GM21576 (cell line): ENCODE measurements around the gene CHRNB1.
"Not testable (repeated sequence)": the region's sequence is repeated elsewhere in the genome, so short reads cannot be mapped to it uniquely, and the experiment has no call there.

ENCODE experiments used
- ATAC-seq: cut with Tn5 transposase; IDR thresholded peaks from one replicate; pipeline ENCODE4 v1.9.1; 2021; ENCODE audit warnings: mild to moderate bottlenecking, moderate library complexity; ENCODE audit not compliant: unreplicated experiment

Gene CHRNB1

GRCh38 chr17:7465597-7466275, 20.9 kb downstream of the CHRNB1 start:
- no peak for ATAC-seq

DNA sequence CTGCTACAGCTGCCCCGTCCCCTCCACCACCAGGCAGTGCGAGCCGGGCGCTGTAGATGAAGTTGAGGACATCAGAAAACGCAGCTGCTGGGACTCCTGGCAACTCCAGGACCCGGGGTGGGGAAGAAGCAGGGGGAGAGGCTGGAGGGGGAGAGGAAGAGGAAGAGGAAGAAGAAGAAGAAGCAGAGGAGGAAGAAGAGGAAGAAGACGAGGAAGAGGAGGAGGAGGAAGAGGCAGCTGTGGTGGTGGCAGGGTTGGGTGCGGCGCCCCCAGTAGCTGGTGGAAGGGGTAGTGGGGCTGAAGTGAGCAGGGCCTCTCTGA, 21.4 kb downstream of the CHRNB1 start:
- no peak for ATAC-seq

- ATAC-seq = no peak
These were observed 21.9 kb downstream of the CHRNB1 start for GRCh38 chr17:7466639-7467341.

- ATAC-seq = no peak
These were observed 22.6 kb downstream of the CHRNB1 start for GRCh38 chr17:7467498-7467897.

GRCh38 chr17:7468290-7468689, 23.4 kb downstream of the CHRNB1 start:
- ATAC-seq = no peak

DNA sequence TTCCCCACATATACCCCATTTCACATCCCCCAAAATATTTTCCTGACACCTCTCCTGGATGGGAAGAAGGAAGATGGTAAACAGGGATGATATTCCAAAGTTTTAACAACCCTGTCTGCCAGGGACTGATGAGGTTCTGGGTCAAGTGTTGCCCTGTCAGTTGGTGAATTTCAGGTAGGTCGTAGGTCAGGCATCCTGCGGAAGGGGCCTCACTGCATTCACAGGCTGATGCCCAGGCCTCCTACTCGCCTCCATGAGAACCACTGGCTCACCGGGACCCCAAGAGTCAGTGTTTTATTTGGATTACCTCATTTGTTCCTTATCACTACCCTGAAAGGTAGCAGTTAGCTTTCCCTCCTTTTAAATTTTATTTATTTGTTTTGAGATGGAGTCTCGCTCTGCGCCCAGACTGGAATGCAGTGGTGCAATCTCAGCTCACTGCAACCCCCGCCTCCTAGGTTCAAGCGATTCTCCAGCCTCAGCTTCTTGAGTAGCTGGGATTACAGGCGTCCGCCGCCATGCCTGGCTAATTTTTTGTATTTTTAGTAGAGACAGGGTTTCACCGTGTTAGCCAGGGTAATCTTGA, 24.0 kb downstream of the CHRNB1 start:
- no peak for ATAC-seq

- ATAC-seq = not testable (repeated sequence)
These were observed 25.0 kb downstream of the CHRNB1 start for GRCh38 chr17:7469843-7470242.

DNA sequence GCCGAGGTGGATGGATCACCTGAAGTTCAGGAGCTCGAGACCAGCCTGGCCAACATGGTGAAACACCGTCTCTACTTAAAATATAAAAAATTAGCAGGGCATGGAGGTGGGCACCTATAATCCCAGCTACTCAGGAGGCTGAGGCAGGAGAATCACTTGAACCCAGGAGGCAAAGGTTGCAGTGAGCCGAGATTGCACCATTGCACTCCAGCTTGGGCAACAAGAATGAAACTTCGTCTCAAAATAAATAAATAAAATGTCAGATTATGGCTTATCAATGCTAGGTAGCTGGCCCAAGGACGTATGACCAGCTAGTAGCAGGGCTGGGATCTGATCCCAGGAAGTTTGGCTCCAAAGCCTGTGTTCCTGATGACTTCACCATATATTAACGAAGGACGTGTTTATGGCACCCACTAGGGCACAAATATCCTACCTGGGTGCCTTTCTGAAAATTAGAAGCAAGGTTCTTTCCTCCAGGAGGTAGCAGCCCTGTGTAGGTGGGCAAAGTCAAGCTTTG, 25.7 kb downstream of the CHRNB1 start:
- not testable (repeated sequence) for ATAC-seq

DNA sequence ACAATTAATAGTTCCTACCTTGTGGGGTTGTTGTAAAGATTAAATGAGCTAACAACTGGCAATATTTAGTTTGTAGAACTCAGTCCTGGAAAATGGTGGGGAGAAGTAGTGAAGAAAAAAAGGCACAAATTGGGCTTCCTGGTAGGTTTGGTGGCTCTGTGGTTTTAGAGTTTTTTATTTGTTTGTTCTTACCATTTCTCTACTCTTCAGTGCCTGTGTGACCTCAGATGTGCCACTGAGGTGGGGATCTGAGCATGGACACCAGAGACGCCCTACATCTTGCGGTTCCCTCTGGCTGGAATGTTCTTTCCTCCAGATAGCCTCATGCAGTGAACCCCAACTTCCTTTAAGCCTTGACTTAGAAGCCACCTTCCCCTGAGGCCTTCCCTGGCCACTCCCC, 26.9 kb downstream of the CHRNB1 start:
- ATAC-seq = no peak

DNA sequence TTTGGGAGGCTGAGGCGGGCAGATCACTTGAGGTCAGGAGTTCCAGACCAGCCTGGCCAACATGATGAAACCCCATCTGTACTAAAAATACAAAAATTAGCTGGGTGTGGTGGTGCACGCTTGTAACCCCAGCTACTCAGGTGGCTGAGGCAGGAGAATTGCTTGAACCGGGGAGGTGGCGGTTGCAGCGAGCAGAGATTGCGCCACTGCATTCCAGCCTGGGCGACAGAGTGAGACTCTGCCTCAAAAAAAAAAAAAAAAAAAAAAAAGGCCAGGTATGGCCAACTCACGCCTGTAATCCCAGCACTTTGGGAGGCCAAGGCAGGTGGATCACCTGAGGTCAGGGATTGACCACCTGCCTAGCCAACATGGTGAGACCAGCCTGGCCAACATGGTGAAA, 29.9 kb downstream of the CHRNB1 start:
- ATAC-seq = not testable (repeated sequence)

DNA sequence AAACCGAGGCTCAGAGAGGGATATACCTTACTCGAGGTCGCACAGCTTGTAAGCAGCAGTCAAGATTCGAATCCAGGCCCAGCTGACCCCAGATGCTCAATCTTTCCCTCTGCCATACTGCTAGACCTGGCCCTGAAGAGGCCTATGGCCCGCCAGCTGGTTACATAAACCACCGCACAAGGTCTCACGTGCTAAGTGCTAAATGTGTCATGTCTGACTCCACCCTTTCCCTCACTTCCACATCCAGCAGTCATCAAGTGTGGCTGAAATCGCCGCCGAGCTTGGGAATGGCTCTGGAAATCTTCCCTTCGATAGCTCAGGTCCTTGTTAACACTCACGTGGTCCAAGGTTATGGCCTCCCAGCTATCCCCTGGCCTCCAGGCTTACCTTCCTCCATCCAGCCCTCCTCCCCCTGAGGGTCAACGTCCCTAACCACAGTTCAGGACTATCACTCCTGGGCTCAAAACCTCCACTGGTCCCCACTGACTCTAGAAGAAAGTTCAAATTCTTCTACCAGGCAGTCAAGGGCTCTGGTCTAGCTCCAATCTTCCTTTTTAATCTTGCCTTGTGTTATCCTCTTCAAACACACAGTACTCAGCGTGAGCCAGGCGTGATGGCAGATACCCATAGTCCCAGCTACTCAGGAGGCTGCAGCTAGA, 31.0 kb downstream of the CHRNB1 start:
- ATAC-seq = no peak

- no peak for ATAC-seq
These were observed 31.6 kb downstream of the CHRNB1 start for GRCh38 chr17:7476494-7476893.

DNA sequence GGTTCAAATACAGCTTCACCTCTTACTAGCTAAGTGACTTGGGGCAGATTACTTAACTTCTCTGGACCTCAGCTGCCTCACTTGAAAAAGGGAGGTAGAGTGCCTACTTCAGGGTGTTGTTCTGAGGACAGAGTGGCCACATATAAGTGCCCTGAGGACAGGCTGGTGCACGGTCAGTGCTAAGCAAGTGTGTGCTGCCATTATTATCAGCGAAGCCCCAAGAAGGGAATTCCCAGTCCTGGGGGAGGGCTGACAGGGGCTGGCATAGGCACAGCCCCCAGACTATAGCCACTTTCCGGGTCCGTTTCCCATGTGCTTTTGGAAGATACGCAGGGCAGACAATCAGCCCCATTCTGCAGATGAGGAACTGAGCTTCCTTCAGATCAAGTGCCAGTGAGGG, 32.1 kb downstream of the CHRNB1 start:
- no peak for ATAC-seq

- ATAC-seq = no peak
These were observed 32.8 kb downstream of the CHRNB1 start for GRCh38 chr17:7477392-7478275.

DNA sequence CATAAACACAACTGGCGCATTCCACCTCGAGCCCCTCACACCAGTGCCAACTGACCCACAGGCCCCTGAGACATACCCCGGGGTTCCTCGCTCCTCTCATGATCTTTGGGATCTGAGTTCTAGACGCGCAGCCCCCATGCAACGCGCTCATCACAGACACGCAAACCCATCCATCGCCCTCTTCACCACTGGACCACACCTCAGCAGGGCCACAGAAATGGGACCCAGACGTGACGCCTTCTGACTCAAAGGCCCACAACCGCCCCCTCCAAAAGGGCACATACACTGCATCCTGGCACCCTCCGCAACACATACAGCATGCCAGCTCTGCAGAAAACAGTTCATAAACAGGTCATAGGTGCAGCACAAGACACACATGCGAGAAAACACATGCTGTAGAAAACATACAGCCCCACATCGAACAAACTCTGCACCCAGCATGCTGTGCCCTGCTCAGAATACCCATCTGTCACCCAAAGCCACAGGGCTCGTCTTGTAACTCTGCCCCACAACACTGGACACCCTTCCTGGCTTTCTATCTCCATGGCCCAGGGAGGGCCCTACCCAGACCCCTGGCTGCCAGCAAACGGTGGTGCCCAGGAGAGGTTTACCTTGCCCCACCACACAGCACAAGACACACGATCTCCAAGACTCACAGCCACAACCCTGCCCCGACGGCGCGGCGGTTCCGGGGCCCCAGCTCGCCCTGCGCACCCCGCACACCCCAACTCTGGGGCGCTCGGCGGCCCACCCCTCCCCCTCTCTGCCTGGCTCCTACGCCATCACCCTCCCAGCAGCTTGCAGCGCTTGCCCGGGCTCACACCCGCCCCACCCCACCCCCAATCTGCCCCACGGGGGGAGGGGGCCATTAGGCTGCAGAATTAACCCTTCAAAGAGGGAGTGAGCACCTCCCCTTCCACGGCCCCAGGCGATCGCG, 33.7 kb downstream of the CHRNB1 start:
- ATAC-seq = no peak

DNA sequence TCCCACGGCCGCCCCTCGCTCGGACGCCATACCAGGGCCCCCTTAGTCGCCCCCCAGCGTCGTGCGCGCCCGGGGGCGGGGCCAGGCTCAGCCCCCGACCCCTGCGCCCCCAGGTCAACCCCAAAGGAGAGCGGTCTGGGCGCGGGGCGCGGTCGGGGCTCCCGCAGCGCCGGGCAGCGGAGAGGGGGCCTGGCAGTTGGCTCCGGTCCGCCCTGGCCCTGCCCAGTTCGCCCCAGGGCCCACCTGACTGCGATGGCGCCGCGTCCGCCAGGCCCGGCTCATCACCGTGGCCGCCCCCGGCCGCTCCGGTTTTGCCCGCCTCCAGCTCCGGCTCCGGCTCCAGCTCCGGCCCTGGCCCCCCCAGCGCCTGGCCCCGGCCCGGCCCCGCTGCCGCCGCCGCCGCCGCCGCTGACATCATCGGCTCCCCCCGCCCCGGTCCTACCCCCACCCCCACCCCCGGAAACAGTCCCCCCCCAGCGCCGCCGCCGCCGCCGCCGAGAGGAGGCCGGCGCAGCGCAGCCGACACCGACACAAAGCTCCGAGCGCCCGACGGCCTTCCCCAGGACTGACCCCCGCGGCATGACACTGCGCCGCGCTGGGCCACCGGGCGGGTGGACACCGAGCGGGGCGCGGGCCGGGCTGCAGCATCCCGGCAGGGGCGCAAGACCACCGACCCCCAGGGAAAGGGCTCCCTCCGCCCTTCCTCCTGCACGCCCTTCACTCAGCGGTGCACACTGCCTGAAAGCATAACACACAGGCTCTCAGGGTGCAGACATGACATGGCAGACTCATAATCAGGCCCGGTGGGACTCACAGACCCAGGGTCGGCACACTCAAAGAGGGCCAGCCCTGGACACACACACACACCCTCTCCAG, 34.6 kb downstream of the CHRNB1 start, which contains the start of gene ZBTB4:
Gene ZBTB4, minus strand, starts transcription at position 419 of the 876 bp plus-strand sequence. CDS start 12,830 bp downstream, outside the sequence.
- ATAC-seq = no peak

- no peak for ATAC-seq
These were observed 35.2 kb downstream of the CHRNB1 start for GRCh38 chr17:7480089-7480384.

GRCh38 chr17:7481275-7481674, 36.4 kb downstream of the CHRNB1 start, which contains the start of gene SLC35G6:
SLC35G6 (plus strand) TSS chr17:7481446; CDS start chr17:7481517, 71 bp downstream.
- ATAC-seq = not testable (repeated sequence)
